GM21619 (cell line): ENCODE measurements around the gene MAMLD1.
"Not testable (repeated sequence)": the region's sequence is repeated elsewhere in the genome, so short reads cannot be mapped to it uniquely, and the experiment has no call there.

Experiments used
- ATAC-seq: cut with Tn5 transposase; IDR thresholded peaks from one replicate; pipeline ENCODE4 v1.9.1; 2021; ENCODE audit not compliant: unreplicated experiment

Gene MAMLD1

DNA sequence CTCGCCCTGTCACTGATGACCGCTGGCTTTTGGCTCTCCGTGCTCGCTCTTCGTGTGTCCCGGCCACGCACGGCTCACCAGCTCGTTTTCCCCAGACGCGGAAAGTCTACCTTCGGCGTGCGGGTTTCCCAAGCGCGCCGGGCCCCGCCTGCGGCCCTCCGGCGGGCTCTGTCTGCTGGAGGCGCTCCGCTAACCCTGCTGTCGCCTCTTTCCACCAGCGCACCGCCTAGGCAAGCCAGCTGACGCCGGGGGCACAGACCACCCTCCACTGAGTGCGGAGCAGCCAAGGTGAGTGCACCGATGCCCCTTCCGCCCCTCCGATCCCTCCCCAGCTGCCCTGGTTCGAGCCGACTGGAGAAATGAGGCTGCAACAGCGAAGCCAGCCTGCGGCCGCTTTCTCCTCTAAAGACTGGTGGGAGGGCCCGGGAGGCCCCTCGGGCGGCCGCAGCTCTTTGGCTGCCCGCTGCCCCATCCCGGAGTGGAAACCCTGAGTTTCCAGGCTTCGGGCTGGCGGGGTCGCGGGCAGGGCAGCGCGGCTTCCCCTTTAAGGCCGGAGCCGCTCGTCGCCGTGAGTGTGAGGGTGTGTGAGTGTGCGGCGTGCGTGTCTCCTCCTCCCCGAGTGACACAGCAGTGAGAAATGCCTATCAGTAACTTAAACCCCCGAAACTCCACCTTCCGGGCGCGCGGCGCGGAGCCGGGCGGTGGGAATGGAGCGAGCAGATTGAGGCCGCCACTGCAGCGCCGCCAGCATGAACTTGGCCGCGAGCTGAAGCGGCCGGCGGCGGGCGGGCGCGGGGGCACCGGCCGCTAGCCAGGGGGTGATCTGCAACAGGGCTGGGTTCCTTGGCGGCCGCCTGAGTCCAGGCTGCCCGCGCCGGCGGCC is at the start of gene MAMLD1:
Gene MAMLD1, plus strand, starts transcription at position 719 of the 883 bp plus-strand sequence. CDS start 82,200 bp downstream, outside the sequence.
- ATAC-seq, result no peak

DNA sequence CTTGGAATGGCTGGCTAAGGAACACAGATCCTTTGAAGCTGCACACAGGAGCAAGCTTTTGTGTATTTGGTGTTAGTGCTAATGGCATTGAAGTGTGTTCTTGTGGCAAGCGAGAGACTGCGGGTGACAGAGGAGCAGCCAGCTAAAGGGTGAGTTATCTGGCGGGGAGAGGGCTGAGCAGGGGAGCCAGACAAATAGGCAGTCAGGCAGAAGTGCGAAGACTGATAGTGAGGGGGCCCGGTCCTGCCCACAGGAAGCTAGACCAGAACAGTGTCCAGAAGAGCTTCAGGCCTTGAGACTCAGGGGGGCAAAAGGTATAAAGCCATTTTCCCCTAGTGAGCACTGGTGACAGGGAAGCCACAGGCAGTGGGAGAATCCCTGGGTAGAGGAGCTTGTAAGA is 49.6 kb upstream of the MAMLD1 start:
- no peak for ATAC-seq

GRCh38 chrX:150314186-150314585 is 48.9 kb upstream of the MAMLD1 start:
- ATAC-seq, result no peak

- no peak for ATAC-seq
Measured at GRCh38 chrX:150316564-150316963, 46.6 kb upstream of the MAMLD1 start.

DNA sequence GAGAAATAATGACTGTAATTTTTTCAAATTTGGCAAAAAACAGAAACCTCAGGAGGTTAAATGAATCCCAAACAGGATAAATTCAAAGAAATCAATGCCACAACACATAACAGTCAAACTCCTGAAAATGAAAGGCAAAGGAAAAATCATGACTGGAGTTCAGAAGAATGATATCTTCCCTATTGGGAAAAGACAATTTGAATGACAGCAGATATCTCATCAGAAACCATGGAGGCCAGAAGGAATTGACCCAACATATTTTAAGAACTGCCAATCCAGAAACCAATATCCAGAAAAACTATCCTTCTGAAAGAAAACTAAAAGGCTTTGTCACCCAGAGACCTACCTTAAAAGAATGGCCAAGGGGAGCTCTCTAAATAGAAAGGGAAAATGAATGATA is 40.1 kb upstream of the MAMLD1 start:
- ATAC-seq, result no peak

DNA sequence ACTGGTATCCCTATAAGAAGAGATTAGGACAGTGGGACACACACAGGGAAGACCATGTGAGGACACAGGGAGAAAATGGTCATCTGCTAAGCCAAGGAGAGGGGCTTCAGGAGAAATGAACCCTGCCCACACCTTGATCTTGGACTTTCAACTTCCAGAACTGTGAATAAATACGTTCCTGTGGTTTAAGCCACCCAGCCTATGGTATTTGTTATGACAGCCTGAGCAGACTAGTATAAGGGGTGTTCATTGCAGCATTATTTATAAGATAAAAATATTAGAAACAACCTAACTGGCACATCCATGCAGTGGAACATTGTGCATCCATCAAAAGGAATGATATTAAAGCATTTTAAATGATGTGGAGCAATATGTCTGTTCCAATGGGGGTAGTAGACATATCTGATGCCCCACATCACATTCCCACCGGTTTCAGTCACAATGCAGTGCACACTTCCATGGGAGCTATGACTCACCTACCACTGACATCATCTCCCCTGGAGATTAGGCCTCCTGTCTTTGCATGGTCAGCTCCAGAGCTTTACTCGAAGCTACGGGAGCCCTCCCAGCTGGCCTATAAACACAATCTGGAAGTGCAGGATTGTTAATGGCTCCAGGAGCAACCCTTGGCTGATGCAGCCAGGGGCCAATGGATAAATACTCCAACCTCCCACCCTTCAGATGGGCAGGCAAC is 38.9 kb upstream of the MAMLD1 start:
- no peak for ATAC-seq

- ATAC-seq, result no peak
Measured at GRCh38 chrX:150324919-150325318, 38.2 kb upstream of the MAMLD1 start.

- ATAC-seq, result no peak
Measured at GRCh38 chrX:150326541-150327247, 36.4 kb upstream of the MAMLD1 start.

DNA sequence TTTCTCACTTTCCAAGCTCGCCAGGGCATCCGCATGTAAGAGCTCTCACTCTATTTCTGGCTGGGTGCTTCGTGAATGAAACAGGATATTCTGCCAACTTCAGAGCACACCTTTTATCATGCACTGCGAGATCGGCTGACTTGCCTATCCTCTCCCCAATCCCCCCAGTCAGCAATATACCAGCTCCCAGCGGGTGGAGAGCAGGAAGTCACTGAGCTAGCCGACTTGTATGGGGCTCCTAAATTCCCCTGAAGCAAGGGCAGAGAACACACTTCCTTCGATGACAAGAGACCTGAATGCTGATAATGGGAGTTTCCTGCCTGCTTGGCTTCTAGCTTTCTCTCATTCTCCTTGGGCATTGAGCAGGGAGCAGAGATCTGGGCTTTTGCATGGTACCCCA is 33.8 kb upstream of the MAMLD1 start:
- no peak for ATAC-seq

DNA sequence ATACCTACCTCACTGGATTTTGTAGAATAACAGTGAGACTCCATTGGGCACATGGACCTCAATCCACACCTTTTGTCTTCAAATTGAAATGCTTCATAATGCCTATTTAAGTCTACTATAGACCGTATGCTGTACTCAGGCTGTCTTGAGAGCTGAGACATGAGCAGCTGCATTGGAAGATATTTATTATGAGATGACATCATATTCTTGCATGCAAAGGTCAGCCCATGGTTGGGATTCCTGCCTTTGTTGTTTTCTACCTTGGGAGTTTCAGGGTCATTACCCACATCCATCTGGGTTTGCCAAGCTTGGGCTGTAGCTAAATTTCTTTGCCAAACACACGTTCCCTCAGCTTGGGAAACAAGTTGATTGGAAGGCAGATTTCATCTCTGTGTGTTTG is 33.2 kb upstream of the MAMLD1 start:
- ATAC-seq, result no peak

DNA sequence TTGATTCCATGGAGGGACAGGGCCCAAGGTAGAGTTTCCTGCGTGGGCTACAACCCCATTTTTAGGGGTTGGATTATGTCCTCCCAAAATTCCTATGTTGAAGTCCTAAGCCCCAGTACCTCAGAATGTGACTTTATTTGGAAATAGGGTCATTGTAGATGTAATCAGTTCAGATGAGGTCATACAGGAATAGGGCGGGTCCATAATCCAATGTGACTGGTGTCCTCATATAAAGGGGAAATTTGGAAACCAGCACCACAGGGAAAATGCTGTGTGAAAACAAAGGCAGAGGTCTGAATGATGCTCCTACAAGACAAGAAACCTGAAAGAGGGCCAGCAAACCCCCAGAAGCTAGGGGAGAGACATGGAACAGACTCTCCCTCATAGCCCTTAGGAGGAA is 31.1 kb upstream of the MAMLD1 start:
- ATAC-seq, result no peak

GRCh38 chrX:150334100-150334499 is 29.0 kb upstream of the MAMLD1 start:
- no peak for ATAC-seq

DNA sequence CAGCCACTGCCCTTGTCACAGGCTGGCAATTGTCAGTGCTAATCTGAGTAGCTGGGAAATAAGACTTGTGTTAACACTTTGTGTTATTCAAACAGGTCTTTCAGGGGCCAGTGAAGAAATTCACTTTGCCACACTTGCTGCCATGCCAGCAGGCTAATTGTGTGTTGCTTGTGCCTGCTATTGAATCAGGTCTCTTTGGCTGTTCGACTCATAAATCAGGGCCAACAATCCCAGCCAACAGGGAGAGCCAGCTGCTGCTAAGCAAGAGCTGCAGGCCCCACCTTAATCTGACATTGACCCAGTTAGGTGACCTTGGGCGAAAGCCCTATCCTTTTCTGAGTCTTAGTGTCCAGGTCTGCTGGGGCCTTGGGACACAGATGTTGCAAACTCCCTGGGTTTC is 28.1 kb upstream of the MAMLD1 start:
- no peak for ATAC-seq

DNA sequence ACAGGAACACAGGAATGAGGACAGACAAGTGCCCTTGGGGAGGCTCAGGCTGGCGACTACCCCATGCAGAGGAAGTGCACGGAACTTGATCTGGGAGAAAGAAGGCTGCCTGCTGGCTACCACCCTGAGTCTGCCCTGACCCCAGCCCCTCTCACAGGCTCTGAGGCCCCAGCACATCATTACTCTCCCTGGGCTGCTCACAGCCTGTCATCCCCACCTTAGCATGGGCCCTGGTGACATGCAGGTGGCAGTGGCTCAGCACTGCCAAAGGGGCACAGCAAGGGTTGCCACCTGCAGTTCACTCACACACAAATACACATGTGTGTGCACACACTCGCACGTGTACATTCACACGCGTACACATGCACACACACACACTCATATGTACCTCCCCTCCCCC is 26.1 kb upstream of the MAMLD1 start:
- no peak for ATAC-seq

DNA sequence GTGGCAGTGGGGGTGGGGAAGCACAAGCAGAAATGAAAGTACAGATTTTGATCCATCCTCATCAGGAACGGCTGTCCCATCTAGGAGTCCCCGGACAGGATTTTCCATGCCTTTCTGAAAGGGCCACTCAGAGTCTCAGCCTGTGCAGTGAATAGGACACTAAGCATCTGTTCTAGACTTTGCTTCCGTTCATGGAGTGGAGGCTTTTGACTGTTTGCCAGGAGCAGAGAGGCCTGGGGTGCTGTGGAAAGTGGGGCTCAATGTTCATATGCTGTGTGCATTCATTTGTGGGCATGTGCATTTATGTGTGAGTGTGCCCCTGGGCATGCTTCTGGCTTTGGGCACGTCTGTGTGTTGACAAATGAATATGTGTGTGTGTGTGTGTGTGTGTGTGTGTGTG is 25.6 kb upstream of the MAMLD1 start:
- no peak for ATAC-seq

- ATAC-seq, result no peak
Measured at GRCh38 chrX:150338615-150339014, 24.5 kb upstream of the MAMLD1 start.

DNA sequence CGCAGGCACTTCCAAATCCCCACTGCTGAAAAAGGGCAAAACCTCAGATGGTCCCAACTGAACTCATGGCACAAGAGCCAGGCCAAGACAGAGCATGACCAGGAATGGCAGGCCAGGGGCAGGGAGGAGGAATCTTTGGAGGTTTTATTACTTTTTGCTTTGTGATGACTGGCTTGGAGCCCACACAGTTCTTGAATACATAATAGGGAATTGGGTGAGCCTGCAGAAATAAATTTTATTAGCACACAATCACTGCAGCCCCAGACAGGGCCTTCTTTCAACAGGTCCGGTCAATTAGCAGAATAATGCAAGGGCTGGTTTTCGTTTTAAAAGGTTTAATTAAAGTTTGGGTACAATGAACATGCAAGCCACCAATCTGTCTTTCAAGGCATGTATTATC is 23.4 kb upstream of the MAMLD1 start:
- no peak for ATAC-seq

GRCh38 chrX:150340326-150340725 is 22.8 kb upstream of the MAMLD1 start:
- not testable (repeated sequence) for ATAC-seq

DNA sequence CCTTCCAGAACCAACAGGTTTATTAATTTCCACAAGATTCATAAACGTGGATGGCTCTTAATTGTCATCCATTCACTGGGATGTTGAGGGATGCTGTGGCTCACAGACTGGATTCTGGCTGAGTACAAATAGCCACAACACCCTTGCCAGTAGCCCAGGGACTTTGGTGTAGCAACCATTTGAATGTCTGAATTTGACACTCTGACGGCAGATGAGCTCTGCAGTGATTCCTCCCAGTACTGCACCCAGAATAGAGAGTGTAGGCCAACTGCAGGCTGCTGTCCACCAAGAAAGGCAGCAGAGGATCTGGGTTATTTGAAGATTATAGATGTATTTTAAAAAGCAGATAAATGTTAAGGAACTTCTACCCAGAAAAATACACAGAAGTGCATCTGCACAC is 15.6 kb upstream of the MAMLD1 start:
- no peak for ATAC-seq

DNA sequence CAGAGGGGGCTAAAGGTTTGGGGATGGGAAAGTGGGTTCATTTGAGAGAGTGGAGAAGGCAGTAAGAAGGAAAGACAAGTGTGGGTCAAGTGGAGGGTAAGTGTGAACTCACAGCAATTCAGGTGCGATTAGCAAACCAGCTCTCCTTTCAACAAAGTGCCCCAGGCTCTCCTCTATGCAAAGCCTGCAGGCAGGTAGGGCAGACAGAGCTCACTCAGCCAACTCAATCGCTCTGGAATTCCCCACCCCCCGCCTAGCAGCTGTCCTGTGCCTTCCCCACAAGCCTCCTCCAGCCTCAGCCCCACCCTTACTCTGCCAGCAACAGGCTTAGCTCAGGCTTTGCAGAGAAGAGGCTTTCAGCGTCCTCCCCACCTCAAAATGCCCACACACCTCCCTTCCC is 14.8 kb upstream of the MAMLD1 start:
- ATAC-seq, result no peak

- no peak for ATAC-seq
Measured at GRCh38 chrX:150352114-150352513, 11.0 kb upstream of the MAMLD1 start.

- ATAC-seq, result no peak
Measured at GRCh38 chrX:150352581-150352980, 10.5 kb upstream of the MAMLD1 start.
